ENCODE data around the gene KRCC1. TPM values are rescaled to one million over a fixed set of nuclear protein-coding genes. Genes with fewer than 3 reads are reported as not detected.

Gene KRCC1
- total and polyA plus RNA-seq, 9 of the 15 experiments (the other 6 are each of a cell fraction or from before 2014, with no cell fraction given) = 1.9 to 6.0 (median 2.2) TPM

GRCh38 chr2:88016960-88017779 is 38.4 kb downstream of the KRCC1 start (continued):
- TF ChIP-seq MGA (IDR thresholded peaks at IDR 0.05) = peak; percentile 27; the same call in 1 of the 2 replicates
- 0 out of 6 replicates have a peak, but pooled peaks of 1 of the 3 experiments have one; percentile 17 for TF ChIP-seq CTCF (IDR thresholded peaks at IDR 0.05 in 2 of 3, conservative IDR thresholded peaks at IDR 0.05 in 1 of 3; ENCODE audit: insufficient read depth in 2 of 3, low read depth in 1 of 3, low read length in 3 of 3)
- peak in 1 of 3 experiments; percentile 63 for TF ChIP-seq YY1 (IDR thresholded peaks at IDR 0.05; ENCODE audit: borderline replicate concordance in 1 of 3, control insufficient read depth in 1 of 3, extremely low read depth in 1 of 3, insufficient read depth in 3 of 3, insufficient read length in 1 of 3, insufficient replicate concordance in 2 of 3, low read depth in 1 of 3, low read length in 2 of 3)
- peak; percentile 32 to 56; a peak in 3 of 4 replicates for TF ChIP-seq NRF1 (conservative IDR thresholded peaks at IDR 0.05 in 1 of 2, IDR thresholded peaks at IDR 0.05 in 1 of 2)
- TF ChIP-seq TAF1 (IDR thresholded peaks at IDR 0.05; ENCODE audit: control insufficient read depth, extremely low read depth, insufficient read depth, low read length, severe bottlenecking) = peak; percentile 17
- TF ChIP-seq, protein P1, sequence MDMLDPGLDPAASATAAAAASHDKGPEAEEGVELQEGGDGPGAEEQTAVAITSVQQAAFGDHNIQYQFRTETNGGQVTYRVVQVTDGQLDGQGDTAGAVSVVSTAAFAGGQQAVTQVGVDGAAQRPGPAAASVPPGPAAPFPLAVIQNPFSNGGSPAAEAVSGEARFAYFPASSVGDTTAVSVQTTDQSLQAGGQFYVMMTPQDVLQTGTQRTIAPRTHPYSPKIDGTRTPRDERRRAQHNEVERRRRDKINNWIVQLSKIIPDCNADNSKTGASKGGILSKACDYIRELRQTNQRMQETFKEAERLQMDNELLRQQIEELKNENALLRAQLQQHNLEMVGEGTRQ (CRISPR knock-in tag; IDR thresholded peaks at IDR 0.05) = 0 out of 2 replicates have a peak, but pooled peaks have one; percentile 3
- TF ChIP-seq ZNF197 (CRISPR knock-in tag; IDR thresholded peaks at IDR 0.05; ENCODE audit: low read depth) = no peak
- TF ChIP-seq CHD2 (IDR thresholded peaks at IDR 0.05; ENCODE audit: low read depth, low read length) = 0 out of 2 replicates have a peak, but pooled peaks have one; percentile 16
- TF ChIP-seq NEUROD1 (IDR thresholded peaks at IDR 0.05; ENCODE audit: borderline replicate concordance, low read depth, low read length, partially characterized antibody) = no peak
- peak; percentile 48; the same call in 1 of the 2 replicates for TF ChIP-seq PHF8 (IDR thresholded peaks at IDR 0.05; ENCODE audit: borderline replicate concordance, low read length)
